Measurements from ENCODE around the gene INPP5A. TPM values are rescaled to one million over a fixed set of nuclear protein-coding genes. Genes with fewer than 3 reads are reported as not detected.
A peak's percentile ranks its signal among the peaks of the same experiment; 100 is the strongest.

The INPP5A gene
- total and polyA plus RNA-seq, 2 of the 13 experiments (the other 11 are each of a cell fraction or from before 2014, with no cell fraction given) = 17.5 to 37.9 TPM

DNA sequence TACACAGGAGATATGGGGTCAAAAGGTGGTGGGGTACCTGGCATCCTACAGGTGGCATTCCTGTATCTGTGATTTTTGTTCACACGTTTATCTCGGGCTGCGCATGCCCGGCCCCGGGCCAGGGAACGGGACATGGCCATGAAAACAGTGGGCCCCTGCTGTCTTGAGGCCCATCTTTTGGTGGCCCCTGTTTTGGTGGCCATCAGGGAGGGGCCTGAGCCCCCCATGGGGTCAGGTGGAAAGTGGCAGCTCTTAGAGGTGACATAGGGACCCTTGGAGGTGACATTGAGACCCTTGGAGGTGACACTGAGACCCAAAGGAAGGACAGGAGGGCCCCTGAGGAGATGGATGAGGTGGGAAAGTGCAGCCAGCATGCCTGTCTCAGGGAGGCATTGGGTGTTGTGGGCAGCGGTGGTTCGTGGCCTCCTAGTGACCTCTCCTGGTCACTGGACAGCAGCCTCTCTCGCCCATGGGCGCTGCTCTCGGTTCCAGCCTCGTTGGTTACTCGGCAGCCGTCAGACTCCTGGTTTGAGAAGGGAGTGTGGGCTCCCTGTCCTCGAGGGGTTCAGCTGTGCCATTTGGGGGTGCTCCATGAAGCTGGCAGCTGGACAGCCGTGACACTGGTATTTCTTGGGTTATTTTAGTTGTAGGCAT, 39.9 kb downstream of the INPP5A start:
- no peak overlapping the region for H3K27ac ChIP-seq (ENCODE audit: extremely low read length, insufficient read depth, low read length)
- H2AFZ ChIP-seq (ENCODE audit: low read length) = no peak overlapping the region
- CTCF ChIA-PET (ENCODE audit: low intra/inter-chr PET ratio, low total read pairs) = interaction anchor here (0.8 to 1.6 kb wide), 3 partner anchors 114 to 120 kb away, joined by 4 to 10 read pairs (median 4); no protein-coding TSS in a partner anchor
- in situ Hi-C loops (cut with HindIII; ENCODE audit: extremely low pct_ligation_motif_present, low pct_unique_long_range_greater_than_20kb) = loop anchor here (5.0 kb wide), 1 partner anchor 120 kb away; no protein-coding TSS in a partner anchor
- H3K9ac ChIP-seq (ENCODE audit: insufficient read depth, low read depth, low read length) = no peak overlapping the region
- H3K4me2 ChIP-seq (ENCODE audit: low read depth, low read length) = no peak overlapping the region
- POLR2A ChIA-PET = no interaction called here
- ATAC-seq (peak; percentile 75), FAIRE-seq (no peak), DNase-seq (ENCODE audit: low spot score) (peak; percentile 32)
- peaks cover 27% of the 10 kb centered on the region for H3K4me1 ChIP-seq (ENCODE audit: insufficient read depth, low read length)
- H3K9me3 ChIP-seq (ENCODE audit: low read length) = no peaks in the 10 kb centered on the region
- peaks cover 8% of the 10 kb centered on the region; the same call in 1 of the 2 replicates for H4K20me1 ChIP-seq (ENCODE audit: insufficient read depth, low read length)
- peaks cover 5% of the 10 kb centered on the region for H3K79me2 ChIP-seq (ENCODE audit: insufficient read depth, low read length)
- H3K4me3 ChIP-seq (replicated peaks in 1 of 3; ENCODE audit: insufficient read depth in 1 of 3, low read depth in 2 of 3, low read length in 3 of 3) = no peak overlapping the region
- H3K36me3 ChIP-seq (replicated peaks in 1 of 2; ENCODE audit: control insufficient read depth in 1 of 2, insufficient read depth in 2 of 2, low read length in 2 of 2) = no peaks in the 10 kb centered on the region
- 67% methylated on average over 10 of the region's 16 CpGs for WGBS (ENCODE audit: low lambda C conversion rate)
- H3K27me3 ChIP-seq (ENCODE audit: control insufficient read depth in 1 of 2, insufficient read depth in 2 of 2, low read length in 2 of 2) = no peaks in the 10 kb centered on the region
- BruUV-seq (replicated peaks) = no TSS peak
- intact Hi-C loops (cut with micrococcal nuclease; ENCODE audit: unreplicated experiment) = loop anchor here (1.0 to 5.0 kb wide), 2 partner anchors 40 to 118 kb away; partner anchors contain the start of gene INPP5A
- TF ChIP-seq ZBTB7B (CRISPR knock-in tag; IDR thresholded peaks at IDR 0.05) (no peak), RAD21 (CRISPR knock-in tag; IDR thresholded peaks at IDR 0.05) (peak; percentile 77), SOX5 (CRISPR knock-in tag; IDR thresholded peaks at IDR 0.05; ENCODE audit: borderline replicate concordance) (no peak), ADNP (CRISPR knock-in tag; IDR thresholded peaks at IDR 0.05) (no peak), SP5 (CRISPR knock-in tag; IDR thresholded peaks at IDR 0.05; ENCODE audit: borderline replicate concordance, low read depth) (no peak), PCBP1 (IDR thresholded peaks at IDR 0.05; ENCODE audit: borderline replicate concordance, low read depth, low read length) (no peak), NFRKB (IDR thresholded peaks at IDR 0.05) (no peak), ZBTB38 (CRISPR knock-in tag; IDR thresholded peaks at IDR 0.05) (peak; percentile 76), ZNF432 (CRISPR knock-in tag; IDR thresholded peaks at IDR 0.05; ENCODE audit: borderline replicate concordance) (no peak), ZNF616 (CRISPR knock-in tag; IDR thresholded peaks at IDR 0.05; ENCODE audit: low read depth) (no peak), ZSCAN20 (CRISPR knock-in tag; IDR thresholded peaks at IDR 0.05; ENCODE audit: borderline replicate concordance) (no peak), MED8 (CRISPR knock-in tag; IDR thresholded peaks at IDR 0.05; ENCODE audit: insufficient replicate concordance) (no peak), SMC3 (IDR thresholded peaks at IDR 0.05; ENCODE audit: low read length) (peak; percentile 29; the same call in 1 of the 2 replicates)
- TF ChIP-seq, protein P1, sequence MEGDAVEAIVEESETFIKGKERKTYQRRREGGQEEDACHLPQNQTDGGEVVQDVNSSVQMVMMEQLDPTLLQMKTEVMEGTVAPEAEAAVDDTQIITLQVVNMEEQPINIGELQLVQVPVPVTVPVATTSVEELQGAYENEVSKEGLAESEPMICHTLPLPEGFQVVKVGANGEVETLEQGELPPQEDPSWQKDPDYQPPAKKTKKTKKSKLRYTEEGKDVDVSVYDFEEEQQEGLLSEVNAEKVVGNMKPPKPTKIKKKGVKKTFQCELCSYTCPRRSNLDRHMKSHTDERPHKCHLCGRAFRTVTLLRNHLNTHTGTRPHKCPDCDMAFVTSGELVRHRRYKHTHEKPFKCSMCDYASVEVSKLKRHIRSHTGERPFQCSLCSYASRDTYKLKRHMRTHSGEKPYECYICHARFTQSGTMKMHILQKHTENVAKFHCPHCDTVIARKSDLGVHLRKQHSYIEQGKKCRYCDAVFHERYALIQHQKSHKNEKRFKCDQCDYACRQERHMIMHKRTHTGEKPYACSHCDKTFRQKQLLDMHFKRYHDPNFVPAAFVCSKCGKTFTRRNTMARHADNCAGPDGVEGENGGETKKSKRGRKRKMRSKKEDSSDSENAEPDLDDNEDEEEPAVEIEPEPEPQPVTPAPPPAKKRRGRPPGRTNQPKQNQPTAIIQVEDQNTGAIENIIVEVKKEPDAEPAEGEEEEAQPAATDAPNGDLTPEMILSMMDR (CRISPR knock-in tag; IDR thresholded peaks at IDR 0.05) = peak; percentile 83
- TF ChIP-seq, protein P2, sequence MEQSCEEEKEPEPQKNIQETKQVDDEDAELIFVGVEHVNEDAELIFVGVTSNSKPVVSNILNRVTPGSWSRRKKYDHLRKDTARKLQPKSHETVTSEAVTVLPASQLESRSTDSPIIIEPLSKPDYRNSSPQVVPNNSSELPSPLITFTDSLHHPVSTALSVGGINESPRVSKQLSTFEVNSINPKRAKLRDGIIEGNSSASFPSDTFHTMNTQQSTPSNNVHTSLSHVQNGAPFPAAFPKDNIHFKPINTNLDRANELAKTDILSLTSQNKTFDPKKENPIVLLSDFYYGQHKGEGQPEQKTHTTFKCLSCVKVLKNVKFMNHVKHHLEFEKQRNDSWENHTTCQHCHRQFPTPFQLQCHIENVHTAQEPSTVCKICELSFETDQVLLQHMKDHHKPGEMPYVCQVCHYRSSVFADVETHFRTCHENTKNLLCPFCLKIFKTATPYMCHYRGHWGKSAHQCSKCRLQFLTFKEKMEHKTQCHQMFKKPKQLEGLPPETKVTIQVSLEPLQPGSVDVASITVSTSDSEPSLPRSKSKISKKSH (CRISPR knock-in tag; IDR thresholded peaks at IDR 0.05; ENCODE audit: borderline replicate concordance) = no peak
- TF ChIP-seq, protein P3, sequence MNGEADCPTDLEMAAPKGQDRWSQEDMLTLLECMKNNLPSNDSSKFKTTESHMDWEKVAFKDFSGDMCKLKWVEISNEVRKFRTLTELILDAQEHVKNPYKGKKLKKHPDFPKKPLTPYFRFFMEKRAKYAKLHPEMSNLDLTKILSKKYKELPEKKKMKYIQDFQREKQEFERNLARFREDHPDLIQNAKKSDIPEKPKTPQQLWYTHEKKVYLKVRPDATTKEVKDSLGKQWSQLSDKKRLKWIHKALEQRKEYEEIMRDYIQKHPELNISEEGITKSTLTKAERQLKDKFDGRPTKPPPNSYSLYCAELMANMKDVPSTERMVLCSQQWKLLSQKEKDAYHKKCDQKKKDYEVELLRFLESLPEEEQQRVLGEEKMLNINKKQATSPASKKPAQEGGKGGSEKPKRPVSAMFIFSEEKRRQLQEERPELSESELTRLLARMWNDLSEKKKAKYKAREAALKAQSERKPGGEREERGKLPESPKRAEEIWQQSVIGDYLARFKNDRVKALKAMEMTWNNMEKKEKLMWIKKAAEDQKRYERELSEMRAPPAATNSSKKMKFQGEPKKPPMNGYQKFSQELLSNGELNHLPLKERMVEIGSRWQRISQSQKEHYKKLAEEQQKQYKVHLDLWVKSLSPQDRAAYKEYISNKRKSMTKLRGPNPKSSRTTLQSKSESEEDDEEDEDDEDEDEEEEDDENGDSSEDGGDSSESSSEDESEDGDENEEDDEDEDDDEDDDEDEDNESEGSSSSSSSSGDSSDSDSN (CRISPR knock-in tag; IDR thresholded peaks at IDR 0.05) = no peak
- TF ChIP-seq, protein P4, sequence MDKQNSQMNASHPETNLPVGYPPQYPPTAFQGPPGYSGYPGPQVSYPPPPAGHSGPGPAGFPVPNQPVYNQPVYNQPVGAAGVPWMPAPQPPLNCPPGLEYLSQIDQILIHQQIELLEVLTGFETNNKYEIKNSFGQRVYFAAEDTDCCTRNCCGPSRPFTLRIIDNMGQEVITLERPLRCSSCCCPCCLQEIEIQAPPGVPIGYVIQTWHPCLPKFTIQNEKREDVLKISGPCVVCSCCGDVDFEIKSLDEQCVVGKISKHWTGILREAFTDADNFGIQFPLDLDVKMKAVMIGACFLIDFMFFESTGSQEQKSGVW (CRISPR knock-in tag; IDR thresholded peaks at IDR 0.05; ENCODE audit: borderline replicate concordance) = no peak
- TF ChIP-seq, protein P5, sequence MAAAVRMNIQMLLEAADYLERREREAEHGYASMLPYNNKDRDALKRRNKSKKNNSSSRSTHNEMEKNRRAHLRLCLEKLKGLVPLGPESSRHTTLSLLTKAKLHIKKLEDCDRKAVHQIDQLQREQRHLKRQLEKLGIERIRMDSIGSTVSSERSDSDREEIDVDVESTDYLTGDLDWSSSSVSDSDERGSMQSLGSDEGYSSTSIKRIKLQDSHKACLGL (CRISPR knock-in tag; IDR thresholded peaks at IDR 0.05) = no peak

Data from HepG2 (cell line).